GM21447 (cell line): Measurements from ENCODE around the gene NDUFV1.
A peak's percentile ranks its signal among the peaks of the same experiment; 100 is the strongest.
"Not testable (repeated sequence)": the region's sequence is repeated elsewhere in the genome, so short reads cannot be mapped to it uniquely, and the experiment has no call there.

ENCODE experiments used
- ATAC-seq: cut with Tn5 transposase; IDR thresholded peaks from one replicate; pipeline ENCODE4 v1.9.1; 2021; ENCODE audit not compliant: unreplicated experiment

The NDUFV1 gene

GRCh38 chr11:67626970-67627369 lies 20.2 kb downstream of the NDUFV1 start:
- no peak for ATAC-seq

- ATAC-seq = no peak
Observed at GRCh38 chr11:67627441-67627811, 20.7 kb downstream of the NDUFV1 start.

GRCh38 chr11:67627812-67628624 lies 21.3 kb downstream of the NDUFV1 start:
- ATAC-seq = no peak

GRCh38 chr11:67628710-67629385 lies 22.1 kb downstream of the NDUFV1 start:
- ATAC-seq = no peak

- ATAC-seq = peak; percentile 44
Observed at GRCh38 chr11:67629386-67630227, 22.9 kb downstream of the NDUFV1 start, which contains the start of gene NUDT8. Gene NUDT8 (minus strand): TSS chr11:67629937. CDS start chr11:67629911, 26 bp downstream.

DNA sequence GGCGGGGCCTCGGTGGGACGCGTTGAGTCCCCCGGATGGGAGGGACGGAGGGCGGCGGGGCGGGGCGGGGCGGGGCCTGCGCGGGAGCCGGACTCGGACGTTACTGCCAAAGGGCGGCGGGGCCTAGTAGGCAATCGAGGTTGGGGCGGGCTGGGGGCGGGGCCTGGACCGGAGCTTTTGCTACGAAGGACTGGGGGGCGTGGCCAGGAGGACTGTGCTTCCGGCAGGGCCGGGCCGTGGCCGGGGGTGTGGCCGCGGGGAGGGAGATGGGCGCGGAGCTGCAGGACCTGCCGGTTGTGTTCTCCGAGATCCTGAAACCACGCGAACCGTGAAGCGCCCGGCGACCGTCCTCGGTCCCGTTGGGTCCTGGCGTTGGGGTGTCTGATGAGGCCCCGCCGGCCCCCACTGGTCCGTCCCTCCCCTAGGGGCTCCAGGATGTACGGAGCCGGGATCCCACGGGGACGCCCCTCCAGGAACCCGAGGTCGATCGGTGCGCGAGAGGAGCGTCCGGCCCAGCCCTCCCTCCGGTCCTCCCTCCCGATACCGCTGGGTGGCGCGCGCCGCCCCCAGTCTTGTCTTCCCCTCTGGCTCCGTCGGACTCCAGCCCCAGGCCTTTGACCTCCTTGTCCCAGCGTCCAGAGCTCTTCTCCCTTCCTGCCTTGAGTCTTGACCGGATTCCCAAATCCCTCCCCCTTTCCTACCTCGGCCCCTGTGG lies 23.6 kb downstream of the NDUFV1 start:
- ATAC-seq = peak; percentile 67

DNA sequence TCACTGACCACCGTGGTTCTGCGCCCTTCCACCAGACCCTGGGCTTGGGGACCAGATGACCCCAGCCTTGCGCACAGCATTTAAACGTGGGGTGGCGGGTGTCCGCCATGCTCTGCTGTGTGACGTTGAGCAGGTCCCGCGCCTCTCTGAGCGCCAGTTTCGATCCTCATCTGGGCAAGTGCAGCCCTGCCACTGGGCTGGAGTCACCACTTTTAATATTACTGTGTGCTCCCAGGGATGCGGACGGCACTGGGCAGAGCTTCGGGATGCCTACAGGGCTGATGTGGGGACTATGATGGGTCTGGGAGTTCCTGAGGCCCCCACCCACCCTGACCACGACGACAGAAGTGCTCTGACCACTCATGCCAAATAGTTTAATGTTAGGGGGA lies 24.2 kb downstream of the NDUFV1 start:
- no peak for ATAC-seq

DNA sequence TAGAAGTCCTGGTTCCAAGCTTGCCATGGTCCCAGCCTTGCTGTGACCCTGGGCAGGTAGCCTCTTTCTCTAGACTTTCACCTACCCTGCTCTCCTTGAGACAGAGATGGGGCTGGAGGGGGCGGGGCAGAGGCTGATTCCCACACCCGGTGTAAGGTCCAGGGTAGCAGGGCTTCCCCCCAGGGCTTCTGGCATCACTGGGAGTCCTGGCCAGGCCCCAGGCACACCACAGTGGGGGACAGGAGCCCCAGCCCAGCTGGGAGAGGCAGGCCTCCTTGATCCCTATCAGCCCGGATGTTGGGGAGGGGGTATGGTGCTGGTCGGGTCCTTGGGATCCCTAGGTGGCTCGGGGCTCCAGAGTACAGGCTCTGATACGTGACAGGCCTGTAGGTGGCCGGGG lies 24.7 kb downstream of the NDUFV1 start:
- no peak for ATAC-seq

DNA sequence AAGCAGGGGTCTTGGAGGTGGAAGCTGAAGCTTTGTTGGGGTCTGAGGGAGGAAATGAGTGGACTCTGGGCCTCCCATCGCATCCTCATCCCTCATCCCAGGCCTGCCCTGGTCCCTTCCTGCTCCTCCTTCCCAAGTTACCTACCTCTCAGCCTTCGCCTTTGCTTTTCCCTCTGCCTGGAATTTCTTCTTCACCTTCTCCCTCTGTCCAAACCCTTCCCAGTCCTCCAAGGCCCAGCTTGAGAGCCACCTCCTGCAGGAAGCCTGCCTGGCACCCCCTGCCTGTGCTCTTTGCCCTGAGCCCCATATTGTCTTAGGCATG lies 25.1 kb downstream of the NDUFV1 start:
- ATAC-seq = no peak

DNA sequence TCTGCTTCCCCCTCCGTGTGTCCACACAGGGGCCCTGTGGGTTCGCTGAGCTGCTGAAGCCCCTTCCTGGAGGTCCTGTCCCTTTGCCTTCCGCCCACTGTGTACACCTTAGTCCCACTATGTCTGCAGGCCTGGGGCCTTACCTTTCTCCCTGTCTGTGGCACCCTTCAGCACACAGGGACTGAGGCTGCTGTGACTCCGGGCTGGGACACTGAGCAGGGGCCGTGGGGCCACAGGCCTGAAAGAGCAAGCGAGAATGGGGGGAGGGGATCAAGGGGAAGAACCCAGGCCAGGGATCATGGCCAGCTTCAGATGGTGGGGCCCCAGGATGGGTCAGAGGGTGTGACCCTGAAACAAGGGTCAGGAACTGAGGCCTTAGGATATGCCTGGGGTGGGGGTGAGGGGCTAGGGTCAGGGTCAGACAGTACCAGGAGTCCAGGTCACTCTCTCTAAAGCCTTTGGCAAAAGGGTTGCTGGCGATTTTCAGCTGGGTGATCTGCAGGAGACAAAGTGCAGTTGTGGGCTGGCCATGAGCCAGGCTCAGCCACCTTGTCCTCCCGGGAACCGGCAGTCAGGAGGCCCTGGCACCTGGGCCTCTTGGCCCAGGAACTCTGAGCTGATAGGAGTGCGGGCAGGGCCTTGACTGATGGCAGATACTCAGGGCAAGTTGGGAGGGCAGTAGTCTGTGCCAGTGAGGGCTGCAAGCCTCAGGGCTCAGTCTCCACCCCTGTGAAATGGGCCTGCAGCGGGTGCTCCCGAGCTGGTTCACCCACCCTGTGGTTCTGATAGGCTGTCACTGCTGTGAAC lies 25.6 kb downstream of the NDUFV1 start:
- no peak for ATAC-seq

DNA sequence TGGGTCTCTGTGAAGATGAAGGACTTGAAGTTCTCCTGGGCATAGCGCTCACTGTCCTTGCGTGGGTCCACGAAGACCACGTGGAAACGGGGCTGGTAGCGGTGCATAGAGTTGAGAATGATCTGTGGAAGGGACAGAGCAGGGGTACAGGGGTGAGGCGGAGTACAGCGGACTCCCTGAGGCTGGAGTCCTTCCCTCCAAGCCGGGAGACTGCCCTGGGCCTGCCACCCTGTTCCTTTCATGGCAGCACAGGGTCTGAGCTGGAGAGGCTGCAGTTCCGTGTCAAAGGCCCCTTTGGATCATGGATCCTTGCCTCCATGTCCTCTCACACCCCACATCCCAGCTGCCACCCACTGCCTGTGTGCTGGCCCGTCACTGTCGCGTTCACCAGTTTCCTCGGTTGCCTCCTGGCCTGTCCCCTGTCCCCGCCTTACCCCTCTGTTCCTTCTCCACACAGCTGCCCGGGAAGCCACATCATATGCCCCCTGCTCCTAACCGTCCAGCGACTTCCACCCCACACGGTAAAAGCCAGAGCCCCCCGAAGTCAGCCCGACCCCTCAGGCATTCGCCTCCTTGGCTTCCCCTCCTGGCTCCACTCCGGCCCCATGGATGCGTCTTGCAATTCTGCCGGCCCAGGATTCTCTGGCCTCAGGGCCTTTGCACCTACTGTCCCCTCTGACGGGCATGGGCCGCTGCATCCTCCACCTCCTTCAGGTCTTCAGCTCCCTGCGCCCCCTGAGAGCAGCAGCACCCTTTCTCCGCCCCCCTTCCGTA lies 26.4 kb downstream of the NDUFV1 start:
- ATAC-seq = no peak

GRCh38 chr11:67633758-67634365 lies 27.1 kb downstream of the NDUFV1 start:
- ATAC-seq = no peak

- no peak for ATAC-seq
Observed at GRCh38 chr11:67634366-67635230, 27.9 kb downstream of the NDUFV1 start.

- no peak for ATAC-seq
Observed at GRCh38 chr11:67635231-67635521, 28.4 kb downstream of the NDUFV1 start.

- ATAC-seq = no peak
Observed at GRCh38 chr11:67636962-67637361, 30.2 kb downstream of the NDUFV1 start.

DNA sequence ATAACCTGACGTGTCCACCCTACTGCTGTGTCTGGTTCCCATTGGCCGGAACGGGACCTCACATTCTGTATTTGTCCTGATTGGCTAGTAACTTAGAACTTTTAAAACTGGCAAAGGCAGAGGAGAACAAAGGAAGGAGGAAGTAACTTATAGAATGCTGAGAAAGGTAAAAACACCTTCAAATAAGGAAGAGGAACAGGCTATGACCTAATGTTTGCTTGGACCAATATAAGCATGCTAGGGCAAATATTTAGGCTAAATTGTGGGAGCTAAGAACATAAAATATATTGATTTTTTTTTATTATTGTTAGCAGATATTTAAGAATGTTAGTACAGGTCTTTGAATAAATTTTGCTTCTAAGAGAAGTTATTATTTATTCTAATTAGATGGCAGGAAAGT lies 30.7 kb downstream of the NDUFV1 start:
- ATAC-seq = not testable (repeated sequence)

DNA sequence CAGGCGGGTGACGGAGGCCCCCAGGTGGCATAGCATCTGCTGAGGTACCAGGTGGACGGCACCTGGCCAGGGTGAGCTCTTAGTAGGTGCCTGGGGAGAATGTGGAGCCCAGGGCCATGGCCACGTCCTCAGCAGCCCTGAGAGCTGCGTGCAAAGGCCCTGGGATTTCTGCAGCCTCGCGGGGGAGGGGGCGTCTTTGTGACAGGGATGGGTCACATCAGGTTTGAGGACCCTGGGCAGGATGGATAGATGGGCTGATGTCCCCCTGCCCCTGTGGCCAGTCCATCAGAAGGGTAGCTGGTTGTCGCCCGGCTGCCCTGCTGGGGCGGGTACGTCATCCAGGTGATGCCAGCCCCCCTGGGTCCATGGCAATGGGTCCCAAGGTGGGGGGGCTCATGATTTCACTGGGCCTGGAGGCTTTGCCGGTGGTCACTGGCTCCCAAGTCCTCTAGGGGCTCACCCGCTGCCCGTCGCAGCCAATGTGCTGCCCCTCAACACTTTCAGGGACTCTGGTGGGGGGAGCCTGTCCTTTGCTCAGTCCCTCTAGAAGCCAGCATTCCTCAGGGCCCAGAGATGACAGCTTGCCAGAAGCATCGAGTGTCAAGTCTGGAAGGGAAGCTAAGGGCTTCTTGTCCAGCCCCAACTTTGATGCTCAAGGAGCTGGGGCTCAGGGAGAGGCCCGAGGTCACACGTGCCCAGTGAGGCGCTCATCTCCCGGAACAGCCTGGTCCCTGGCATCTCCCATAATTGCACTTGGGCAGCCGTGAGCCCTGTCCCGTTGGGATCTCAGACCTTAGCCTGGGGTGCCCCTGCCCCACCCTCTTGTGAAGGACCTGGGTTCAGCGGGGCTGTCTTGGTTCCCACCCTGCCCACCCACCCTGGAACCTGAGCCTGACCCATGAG lies 32.0 kb downstream of the NDUFV1 start:
- ATAC-seq = no peak
